Neural cell (in vitro differentiated cells): ENCODE data around the gene HAUS6. TPM values are rescaled to one million over a fixed set of nuclear protein-coding genes. Genes with fewer than 3 reads are reported as not detected.

ENCODE experiments used
- H2AFZ ChIP-seq: fragments of 200-600, 300-800 bp; sonication (generic), shearing (Covaris generic); 2 replicates; pipeline ENCODE4 v1.6.0; 2014; ENCODE audit warnings: low read depth, mild to moderate bottlenecking, antibody characterized with exemption, low read length, moderate library complexity
- H3F3A ChIP-seq: fragments of 200-600 bp; shearing (Covaris generic); 2 replicates; pipeline ENCODE4 v1.6.1; 2016; ENCODE audit warnings: mild to moderate bottlenecking, moderate library complexity, mixed read lengths, antibody characterized with exemption, low read length; ENCODE audit not compliant: insufficient read depth, poor library complexity, severe bottlenecking
- H3K27ac ChIP-seq: fragments of 200-600, 300-800 bp; sonication (generic), shearing (Covaris generic); 2 replicates; pipeline ENCODE4 v1.5.1; 2014; ENCODE audit warnings: mild to moderate bottlenecking, low read length, moderate library complexity
- H3K27me3 ChIP-seq: fragments of 300-800, 200-600 bp; sonication (generic), shearing (Covaris generic); 2 replicates; pipeline ENCODE4 v1.6.0; 2014; ENCODE audit warnings: mild to moderate bottlenecking, low read depth, low read length, moderate library complexity; ENCODE audit not compliant: insufficient read depth
- H3K36me3 ChIP-seq: fragments of 300-800, 200-600 bp; sonication (generic), shearing (Covaris generic); 2 replicates; pipeline ENCODE4 v1.5.1; 2014; ENCODE audit warnings: mild to moderate bottlenecking, antibody characterized with exemption, low read length, moderate library complexity; ENCODE audit not compliant: insufficient read depth
- H3K4me2 ChIP-seq: fragments of 300-800, 200-600 bp; sonication (generic), shearing (Covaris generic); 2 replicates; pipeline ENCODE4 v1.6.0; 2014; ENCODE audit warnings: mild to moderate bottlenecking, low read length
- H3K4me3 ChIP-seq: fragments of 300-800, 200-600 bp; sonication (generic), shearing (Covaris generic); 2 replicates; pipeline ENCODE4 v1.5.1; 2014; ENCODE audit warnings: mild to moderate bottlenecking, low read length, moderate library complexity
- H3K79me2 ChIP-seq: fragments of 200-600 bp; shearing (Covaris generic); replicated peaks from 2 replicates; pipeline ENCODE4 v1.6.0; 2014; ENCODE audit warnings: mild to moderate bottlenecking, low read length, moderate library complexity; ENCODE audit not compliant: insufficient read depth
- H3K9ac ChIP-seq: fragments of 300-800, 200-600 bp; sonication (generic), shearing (Covaris generic); 2 replicates; pipeline ENCODE4 v1.6.1; 2016; ENCODE audit warnings: mild to moderate bottlenecking, low read length, mixed read lengths
- H3K9me2 ChIP-seq: fragments of 200-600 bp; shearing (Covaris generic); 2 replicates; pipeline ENCODE4 v1.6.1; 2016; ENCODE audit warnings: mild to moderate bottlenecking, low read length, mixed read lengths; ENCODE audit not compliant: insufficient read depth
- H3K9me3 ChIP-seq: fragments of 200-600, 300-800 bp; sonication (generic), shearing (Covaris generic); 2 replicates; pipeline ENCODE4 v1.6.1; 2016; ENCODE audit warnings: mild to moderate bottlenecking, mixed run types, low read length, moderate library complexity, mixed read lengths
- H4K20me1 ChIP-seq: fragments of 200-600 bp; shearing (Covaris generic); 2 replicates; pipeline ENCODE4 v1.6.1; 2016; ENCODE audit warnings: mild to moderate bottlenecking, mixed run types; ENCODE audit not compliant: insufficient read depth
- CTCF ChIP-seq: fragments of 450-650 bp; IDR thresholded peaks from 2 replicates; pipeline ENCODE4 v1.5.1; 2014; ENCODE audit warnings: antibody characterized with exemption, mild to moderate bottlenecking, moderate library complexity; ENCODE audit not compliant: poor library complexity, severe bottlenecking
- EP300 ChIP-seq: fragments of 450-650 bp; conservative IDR thresholded peaks from 2 replicates; pipeline ENCODE4 v1.6.1; 2014; ENCODE audit warnings: antibody characterized with exemption, mild to moderate bottlenecking, moderate library complexity; ENCODE audit not compliant: poor library complexity, severe bottlenecking
- EZH2 ChIP-seq: fragments of 200-600, 300-800 bp; shearing (Covaris generic), sonication (generic); IDR thresholded peaks from 2 replicates; pipeline ENCODE4 v1.6.1; 2014; ENCODE audit warnings: antibody characterized with exemption, low read length, borderline replicate concordance, mild to moderate bottlenecking; ENCODE audit not compliant: insufficient read depth, poor library complexity, severe bottlenecking
- MXI1 ChIP-seq: fragments of 450-650 bp; conservative IDR thresholded peaks from 2 replicates; pipeline ENCODE4 v1.6.1; 2014; ENCODE audit warnings: antibody characterized with exemption, mild to moderate bottlenecking; ENCODE audit not compliant: poor library complexity, severe bottlenecking
- POLR2AphosphoS5 ChIP-seq: IDR thresholded peaks from 2 replicates; pipeline ENCODE4 v1.6.1; 2012
- RAD21 ChIP-seq: fragments of 450-650 bp; conservative IDR thresholded peaks from 2 replicates; pipeline ENCODE4 v1.6.1; 2014; ENCODE audit warnings: antibody characterized with exemption, mild to moderate bottlenecking, moderate library complexity
- REST ChIP-seq: IDR thresholded peaks from 2 replicates; pipeline ENCODE4 v1.6.1; 2012; ENCODE audit warnings: borderline replicate concordance
- SMC3 ChIP-seq: fragments of 450-650 bp; conservative IDR thresholded peaks from 2 replicates; pipeline ENCODE4 v1.6.1; 2014; ENCODE audit warnings: antibody characterized with exemption, mild to moderate bottlenecking, moderate library complexity; ENCODE audit not compliant: poor library complexity
- TAF1 ChIP-seq: IDR thresholded peaks from 2 replicates; pipeline ENCODE4 v1.6.1; 2012; ENCODE audit warnings: low read depth
- polyA plus RNA-seq: library from polyadenylated mRNA; depleted of rRNA; stranded (reverse); fragments of >200 nt; gene quantifications from 2 replicates; pipeline ENCODE4 v1.2.3, GENCODE V29; 2014

The HAUS6 gene
- polyA plus RNA-seq, 1 donor from 2014 or later: 15.2 TPM

- Histone ChIP-seq H3K27ac (no peak overlapping the region), H3K79me2 (no peaks in the 10 kb centered on the region), H3K4me2 (no peak overlapping the region), H3K9me3 (no peaks in the 10 kb centered on the region), H3K27me3 (no peaks in the 10 kb centered on the region), H4K20me1 (no peaks in the 10 kb centered on the region), H3K9me2 (no peaks in the 10 kb centered on the region), H2AFZ (no peak overlapping the region), H3K9ac (no peak overlapping the region), H3F3A (no peaks in the 10 kb centered on the region), H3K36me3 (no peaks in the 10 kb centered on the region), H3K4me3 (no peak overlapping the region)
- no peak for TF ChIP-seq CTCF
- TF ChIP-seq REST: no peak
- TF ChIP-seq TAF1: no peak
- TF ChIP-seq RAD21: no peak
- no peak for TF ChIP-seq EZH2
- TF ChIP-seq POLR2AphosphoS5: no peak
- no peak for TF ChIP-seq EP300
- no peak for TF ChIP-seq SMC3
- TF ChIP-seq MXI1: no peak
Measured at GRCh38 chr9:19027825-19028224, 74.9 kb downstream of the HAUS6 start.

- no peaks in the 10 kb centered on the region for H3K9me2 ChIP-seq
- no peak overlapping the region for H3K4me2 ChIP-seq
- no peak overlapping the region for H3K27ac ChIP-seq
- no peaks in the 10 kb centered on the region for H4K20me1 ChIP-seq
- H2AFZ ChIP-seq: no peak overlapping the region
- TF ChIP-seq RAD21: no peak
- TF ChIP-seq EZH2: no peak
- TF ChIP-seq MXI1: no peak
- no peak for TF ChIP-seq CTCF
- no peak for TF ChIP-seq SMC3
- TF ChIP-seq EP300: no peak
- TF ChIP-seq REST: no peak
- TF ChIP-seq POLR2AphosphoS5: no peak
- no peak for TF ChIP-seq TAF1
- H3K9me3 ChIP-seq: no peaks in the 10 kb centered on the region
- no peak overlapping the region for H3K4me3 ChIP-seq
- H3K27me3 ChIP-seq: no peaks in the 10 kb centered on the region
- no peak overlapping the region for H3K9ac ChIP-seq
- no peaks in the 10 kb centered on the region for H3K36me3 ChIP-seq
- H3F3A ChIP-seq: no peaks in the 10 kb centered on the region
- no peaks in the 10 kb centered on the region for H3K79me2 ChIP-seq
Measured at GRCh38 chr9:19026375-19026774, 76.3 kb downstream of the HAUS6 start.
